Kidney (tissue), 14 donors: ENCODE measurements around the gene FAM227B. TPM values are rescaled to one million over a fixed set of nuclear protein-coding genes. Genes with fewer than 3 reads are reported as not detected.

Experiments used
- DNase-seq, 5 donors: peaks; one replicate each; pipeline ENCODE4 v3.0.0-alpha.2; 2013 to 2020
- FAIRE-seq: peaks from 2 replicates; lab custom pipeline; 2012; peaks lifted over from hg19 to GRCh38; lab: Jason Lieb, UNC
- H3K27ac ChIP-seq, 2 donors: one replicate each; pipeline ENCODE4 v1.7.0; 2013; ENCODE audit warnings: low read depth in 2 of 2, low read length in 2 of 2, inconsistent platforms in 1 of 2
- H3K27me3 ChIP-seq: one replicate; pipeline ENCODE4 v1.7.1; 2013; ENCODE audit warnings: low read length, inconsistent platforms; ENCODE audit not compliant: control insufficient read depth, insufficient read depth
- H3K36me3 ChIP-seq, 3 donors: one replicate each; pipeline versions ENCODE4 v1.7.0 to v1.7.1; 2013; ENCODE audit warnings: low read length in 3 of 3, control low read depth in 1 of 3, inconsistent platforms in 1 of 3; ENCODE audit not compliant: insufficient read depth in 3 of 3, control insufficient read depth in 2 of 3
- H3K4me1 ChIP-seq, 3 donors: one replicate each; pipeline versions ENCODE4 v1.7.0 to v1.7.1; 2013; ENCODE audit warnings: low read length in 3 of 3, inconsistent platforms in 1 of 3, low read depth in 1 of 3; ENCODE audit not compliant: control insufficient read depth in 2 of 3, insufficient read depth in 2 of 3
- H3K4me3 ChIP-seq, 3 donors: one replicate each; pipeline versions ENCODE4 v1.7.0 to v1.8.1; 2013; ENCODE audit warnings: low read length in 3 of 3, control low read depth in 1 of 3, inconsistent platforms in 1 of 3
- H3K9ac ChIP-seq, 3 donors: one replicate each; pipeline versions ENCODE4 v1.7.0 to v1.7.1; 2013; ENCODE audit warnings: low read length in 3 of 3, control low read depth in 1 of 3, inconsistent platforms in 1 of 3
- H3K9me3 ChIP-seq, 3 donors: one replicate each; pipeline versions ENCODE4 v1.7.0 to v1.7.1; 2013; ENCODE audit warnings: low read length in 3 of 3, control low read depth in 1 of 3, inconsistent platforms in 1 of 3; ENCODE audit not compliant: control insufficient read depth in 2 of 3, insufficient read depth in 1 of 3
- CTCF ChIP-seq: IDR thresholded peaks from 3 replicates; pipeline ENCODE4 v1.5.1; 2012; ENCODE audit warnings: mild to moderate bottlenecking, moderate library complexity, borderline replicate concordance; ENCODE audit not compliant: insufficient read depth; ENCODE audit errors: extremely low read depth
- intact Hi-C: fragments of 100-400 bp; cut with DNase I; formaldehyde crosslinking; loops from one replicate; pipeline ENCODE4 v1.11.1; 2022
- polyA plus RNA-seq: library from polyadenylated mRNA; stranded (reverse); fragments of 350-450 nt; fragmentation: Illumina TruSeq; extraction: RNeasy Lipid Tissue Mini Kit (QIAGEN cat#74804); gene quantifications from one replicate; pipeline ENCODE4 v1.2.3, GENCODE V29; 2014; ENCODE audit warnings: low read depth, low replicate concordance; ENCODE audit not compliant: insufficient read depth
- total RNA-seq: library from RNA; stranded (reverse); fragmentation: NEBNext Ultra II Directional; extraction: Animal tissue kit (Norgen Biotek cat#: 25700); gene quantifications from one replicate; pipeline ENCODE4 v1.2.1, GENCODE V29; 2021
- donor health status: control.
- donor health status: control.
- donor health status: control.
- donor health status: control.
- donor health status: control.
- donor health status: DM: yes; HTN: yes; CAD: no.
- donor health status: Normal renal cell carcinoma (clear cell type).

Gene FAM227B
- total and polyA plus RNA-seq, 2 donors from 2014 or later, result 11.7 to 12.2 TPM

DNA sequence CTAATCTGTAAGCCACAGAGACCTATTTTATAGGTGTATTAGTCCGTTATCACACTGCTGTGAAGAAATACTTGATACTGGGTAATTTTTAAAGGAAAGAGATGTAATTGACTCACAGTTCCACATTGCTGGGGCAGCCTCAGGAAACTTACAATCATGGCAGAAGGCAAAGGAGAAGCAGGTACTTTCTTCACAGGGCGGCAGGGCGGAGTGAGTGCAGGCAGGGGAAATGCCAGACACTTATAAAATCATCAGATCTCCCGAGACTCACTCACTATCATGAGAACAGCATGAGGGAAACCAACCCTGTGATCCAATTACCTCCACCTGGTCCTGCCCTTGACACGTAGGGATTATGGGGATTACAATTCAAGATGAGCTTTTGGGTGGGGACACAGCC, 341.9 kb downstream of the FAM227B start:
- Histone ChIP-seq H3K9ac (no peak overlapping the region), H3K27ac (no peak overlapping the region), H3K4me1 (no peaks in the 10 kb centered on the region), H3K36me3 (peaks cover 0 to 7% (median 5%) of the 10 kb centered on the region in 3 donors), H3K27me3 (no peaks in the 10 kb centered on the region), H3K9me3 (no peaks in the 10 kb centered on the region), H3K4me3 (no peak overlapping the region)
- FAIRE-seq (no peak), DNase-seq (no peak)
- intact Hi-C loops, result no loop called here
- TF ChIP-seq CTCF, result no peak

Other genes with a start within 250 kb of the FAM227B start
- 23.8 TPM for gene FGF7, start 197.6 kb downstream of the FAM227B start, total RNA-seq
- 3.8 TPM for gene FGF7, start 197.6 kb downstream of the FAM227B start, polyA plus RNA-seq
- gene DTWD1, start 230 bp upstream of the FAM227B start, total RNA-seq, result 29.0 TPM
- 15.7 TPM for gene DTWD1, start 230 bp upstream of the FAM227B start, polyA plus RNA-seq